Measurements from ENCODE around the gene QKI. TPM values are rescaled to one million over a fixed set of nuclear protein-coding genes. Genes with fewer than 3 reads are reported as not detected.

Gene QKI
- total RNA-seq, 2 donors from 2014 or later: 63.0 to 316 TPM

- intact Hi-C loops (cut with DNase I): no loop called here
- Histone ChIP-seq H3K36me3 (no peaks in the 10 kb centered on the region), H3K9me3 (no peaks in the 10 kb centered on the region), H3K4me1 (replicated peaks) (no peaks in the 10 kb centered on the region), H3K27ac (no peak overlapping the region), H3K4me3 (no peak overlapping the region), H3K27me3 (replicated peaks; ENCODE audit: insufficient read depth) (no peaks in the 10 kb centered on the region)
- no peak for TF ChIP-seq CTCF (IDR thresholded peaks at IDR 0.05)
- TF ChIP-seq POLR2AphosphoS5 (IDR thresholded peaks at IDR 0.05): no peak
- no peak for TF ChIP-seq POLR2A (IDR thresholded peaks at IDR 0.05)
- no peak for DNase-seq (ENCODE audit: low spot score)
- 97% methylated on average over 3 of the region's 3 CpGs for WGBS
Observed at GRCh38 chr6:163613668-163614067, 199.2 kb downstream of the QKI start.

- Histone ChIP-seq H3K9me3 (no peaks in the 10 kb centered on the region), H3K27me3 (replicated peaks; ENCODE audit: insufficient read depth) (no peaks in the 10 kb centered on the region), H3K36me3 (no peaks in the 10 kb centered on the region), H3K4me3 (no peak overlapping the region), H3K27ac (no peak overlapping the region), H3K4me1 (replicated peaks) (no peaks in the 10 kb centered on the region)
- TF ChIP-seq CTCF (IDR thresholded peaks at IDR 0.05) (no peak), POLR2AphosphoS5 (IDR thresholded peaks at IDR 0.05) (no peak), POLR2A (IDR thresholded peaks at IDR 0.05) (no peak)
- intact Hi-C loops (cut with DNase I): no loop called here
- DNase-seq (ENCODE audit: low spot score): no peak
- 85% methylated on average over 4 of the region's 4 CpGs for WGBS
Observed at GRCh38 chr6:163616452-163616851, 201.9 kb downstream of the QKI start.

- no peaks in the 10 kb centered on the region for H3K9me3 ChIP-seq
- 93% methylated on average over 6 of the region's 6 CpGs for WGBS
- no peaks in the 10 kb centered on the region for H3K4me1 ChIP-seq (replicated peaks)
- no peaks in the 10 kb centered on the region for H3K27me3 ChIP-seq (replicated peaks; ENCODE audit: insufficient read depth)
- no peak overlapping the region for H3K4me3 ChIP-seq
- no peak for DNase-seq (ENCODE audit: low spot score)
- H3K36me3 ChIP-seq: no peaks in the 10 kb centered on the region
- no peak overlapping the region for H3K27ac ChIP-seq
- intact Hi-C loops (cut with DNase I): no loop called here
- TF ChIP-seq POLR2A (IDR thresholded peaks at IDR 0.05): no peak
- no peak for TF ChIP-seq CTCF (IDR thresholded peaks at IDR 0.05)
- no peak for TF ChIP-seq POLR2AphosphoS5 (IDR thresholded peaks at IDR 0.05)
Observed at GRCh38 chr6:163617549-163617948, 203.0 kb downstream of the QKI start.

- no peak for DNase-seq (ENCODE audit: low spot score)
- TF ChIP-seq POLR2A (IDR thresholded peaks at IDR 0.05): no peak
- no peak for TF ChIP-seq CTCF (IDR thresholded peaks at IDR 0.05)
- no peak for TF ChIP-seq POLR2AphosphoS5 (IDR thresholded peaks at IDR 0.05)
- Histone ChIP-seq H3K9me3 (no peaks in the 10 kb centered on the region), H3K36me3 (no peaks in the 10 kb centered on the region), H3K27ac (no peak overlapping the region), H3K4me1 (replicated peaks) (no peaks in the 10 kb centered on the region), H3K27me3 (replicated peaks; ENCODE audit: insufficient read depth) (no peaks in the 10 kb centered on the region), H3K4me3 (no peak overlapping the region)
- 86% methylated on average over 5 of the region's 5 CpGs for WGBS
- intact Hi-C loops (cut with DNase I): no loop called here
Observed at GRCh38 chr6:163620101-163620500, 205.6 kb downstream of the QKI start.

GRCh38 chr6:163620670-163621330 lies 206.3 kb downstream of the QKI start:
- Histone ChIP-seq H3K4me3 (no peak overlapping the region), H3K27ac (no peak overlapping the region), H3K9me3 (no peaks in the 10 kb centered on the region), H3K27me3 (replicated peaks; ENCODE audit: insufficient read depth) (no peaks in the 10 kb centered on the region), H3K36me3 (no peaks in the 10 kb centered on the region), H3K4me1 (replicated peaks) (no peaks in the 10 kb centered on the region)
- intact Hi-C loops (cut with DNase I): no loop called here
- 89% methylated on average over 16 of the region's 16 CpGs for WGBS
- no peak for TF ChIP-seq POLR2A (IDR thresholded peaks at IDR 0.05)
- no peak for TF ChIP-seq POLR2AphosphoS5 (IDR thresholded peaks at IDR 0.05)
- no peak for TF ChIP-seq CTCF (IDR thresholded peaks at IDR 0.05)
- DNase-seq (ENCODE audit: low spot score): no peak

All from prostate gland (tissue), 2 donors.